Psoas muscle (tissue), 8 donors: ENCODE results near the gene PCED1B. TPM values are rescaled to one million over a fixed set of nuclear protein-coding genes. Genes with fewer than 3 reads are reported as not detected.

Experiments
- ATAC-seq, 4 donors: fragments of 200-7000 bp; cut with Tn5 transposase; one replicate each; pipeline ENCODE4 v1.9.1; 2020; ENCODE audit warnings: moderate library complexity in 3 of 4, mild to moderate bottlenecking in 2 of 4
- DNase-seq, 2 donors: peaks; one replicate each; pipeline ENCODE4 v3.0.0-alpha.2; 2020
- H3K27ac ChIP-seq: fragments of 200-600 bp; one replicate; pipeline ENCODE4 v1.8.0; 2022
- H3K27me3 ChIP-seq, 3 donors: fragments of 200-600 bp in 1 of 3; one replicate each; pipeline versions ENCODE4 v1.6.1 to v1.8.0; 2013 to 2022; ENCODE audit warnings: low read length in 2 of 3, mild to moderate bottlenecking in 2 of 3, moderate library complexity in 1 of 3; ENCODE audit not compliant: insufficient read depth in 3 of 3
- H3K36me3 ChIP-seq, 2 donors: fragments of 200-600 bp in 1 of 2; one replicate each; pipeline versions ENCODE4 v1.6.1 to v1.8.0; 2013 to 2022; ENCODE audit warnings: low read depth in 1 of 2, mild to moderate bottlenecking in 1 of 2, moderate library complexity in 1 of 2; ENCODE audit not compliant: insufficient read depth in 1 of 2
- H3K4me1 ChIP-seq: fragments of 200-600 bp; one replicate; pipeline ENCODE4 v1.8.0; 2022
- H3K4me3 ChIP-seq: fragments of 200-600 bp; one replicate; pipeline ENCODE4 v1.8.0; 2022; ENCODE audit warnings: mild to moderate bottlenecking
- H3K9me3 ChIP-seq: fragments of 200-600 bp; one replicate; pipeline ENCODE4 v1.8.0; 2022
- CTCF ChIP-seq: fragments of 200-600 bp; IDR thresholded peaks from one replicate; pipeline ENCODE4 v1.8.0; 2022; ENCODE audit warnings: antibody characterized with exemption
- WGBS, 3 donors: extraction: QIAGEN DNeasy Blood & Tissue Kit; methylation state at CpG; one replicate each; pipeline versions ENCODE4 v1.1.6 to v1.1.7; 2013; 5-methylcytosine and 5-hydroxymethylcytosine counted together
- intact Hi-C, 2 donors: fragments of 100-400 bp; cut with DNase I; formaldehyde crosslinking; loops; one replicate each; pipeline versions ENCODE4 v1.11.0 to v1.14.2; 2022
- polyA plus RNA-seq, 3 donors: library from polyadenylated mRNA; stranded (reverse); fragments of 200-250 nt; gene quantifications; one replicate each; pipeline ENCODE4 v1.2.3, GENCODE V29; 2013
- total RNA-seq, 4 donors: library from RNA; stranded (reverse); fragmentation: NEBNext Ultra II Directional in 2 of 4; extraction: Animal tissue kit (Norgen Biotek cat#: 25700) in 2 of 4; gene quantifications; one replicate each; pipeline versions ENCODE4 v1.2.1 to v1.2.4, GENCODE V29; 2021 to 2023
- donor health status: healthy with polysubstance abuse.
- donor health status: DM: no; HTN: no; CAD: no; lungs with moderate emphysema.
- donor health status: Bipolar disorder and iron deficiency.
- donor health status: healthy.
- donor health status: DM: yes; HTN: yes; CAD: no.
- donor health status: DM: no; HTN: no; CAD: no.
- donor health status: DM: no; HTN: no; CAD: no.
- donor health status: DM: yes; HTN: yes; CAD: no.

PCED1B gene
- total and polyA plus RNA-seq, 7 donors, result 0.18 to 1.2 (median 0.38) TPM

- Histone ChIP-seq H3K9me3 (no peaks in the 10 kb centered on the region), H3K27me3 (no peaks in the 10 kb centered on the region), H3K4me1 (no peaks in the 10 kb centered on the region), H3K4me3 (no peak overlapping the region), H3K36me3 (no peaks in the 10 kb centered on the region), H3K27ac (no peak overlapping the region)
- WGBS, 3 donors, result 34 to 41% (median 39%) methylated on average over 3 of the region's 3 CpGs
- DNase-seq (no peak), ATAC-seq (no peak)
- TF ChIP-seq CTCF, result no peak
- intact Hi-C loops, result no loop called here
Observed at GRCh38 chr12:47184229-47184628, 104.8 kb downstream of the PCED1B start.

- Histone ChIP-seq H3K4me1 (no peaks in the 10 kb centered on the region), H3K4me3 (no peak overlapping the region), H3K27ac (no peak overlapping the region), H3K27me3 (no peaks in the 10 kb centered on the region), H3K36me3 (no peaks in the 10 kb centered on the region), H3K9me3 (no peaks in the 10 kb centered on the region)
- ATAC-seq (no peak), DNase-seq (no peak)
- intact Hi-C loops, result no loop called here
- TF ChIP-seq CTCF, result no peak
Observed at GRCh38 chr12:47184813-47185212, 105.4 kb downstream of the PCED1B start.

- 93 to 98% (median 96%) methylated on average over 2 of the region's 2 CpGs for WGBS, 3 donors
- ATAC-seq (no peak), DNase-seq (no peak)
- no peak for TF ChIP-seq CTCF
- Histone ChIP-seq H3K4me1 (no peaks in the 10 kb centered on the region), H3K9me3 (no peaks in the 10 kb centered on the region), H3K27me3 (no peaks in the 10 kb centered on the region), H3K27ac (no peak overlapping the region), H3K36me3 (no peaks in the 10 kb centered on the region), H3K4me3 (no peak overlapping the region)
- intact Hi-C loops, result no loop called here
Observed at GRCh38 chr12:47186246-47186645, 106.8 kb downstream of the PCED1B start.

- Histone ChIP-seq H3K27me3 (no peaks in the 10 kb centered on the region), H3K4me1 (no peaks in the 10 kb centered on the region), H3K36me3 (no peaks in the 10 kb centered on the region), H3K4me3 (no peak overlapping the region), H3K9me3 (no peaks in the 10 kb centered on the region), H3K27ac (no peak overlapping the region)
- no peak for DNase-seq
- ATAC-seq, result no peak
- intact Hi-C loops, result no loop called here
- TF ChIP-seq CTCF, result no peak
- WGBS, 3 donors, result 31 to 52% (median 37%) methylated on average over 6 of the region's 6 CpGs
Observed at GRCh38 chr12:47188576-47189441, 109.4 kb downstream of the PCED1B start.

- Histone ChIP-seq H3K27me3 (no peaks in the 10 kb centered on the region), H3K36me3 (no peaks in the 10 kb centered on the region), H3K4me1 (no peaks in the 10 kb centered on the region), H3K4me3 (no peak overlapping the region), H3K9me3 (no peaks in the 10 kb centered on the region), H3K27ac (no peak overlapping the region)
- ATAC-seq (no peak), DNase-seq (no peak)
- intact Hi-C loops, result no loop called here
- WGBS, 3 donors, result 23 to 43% (median 39%) methylated on average over 3 of the region's 3 CpGs
- TF ChIP-seq CTCF, result no peak
Observed at GRCh38 chr12:47189728-47190127, 110.3 kb downstream of the PCED1B start.
